Peyer's patch (tissue), 4 donors: ENCODE measurements around the gene TCF21.

Source experiments
- CTCF ChIP-seq, 6 experiments: fragments of 450-650 bp in 4 of 6; fragments of 200-600 bp in 2 of 6; sonication (generic) in 1 of 6; IDR thresholded peaks; one replicate each; pipeline ENCODE4 v1.5.1; 2017 to 2019; ENCODE audit warnings: antibody characterized with exemption in 6 of 6, mild to moderate bottlenecking in 3 of 6, moderate library complexity in 1 of 6
- POLR2A ChIP-seq, 2 donors: fragments of 450-650 bp; IDR thresholded peaks; one replicate each; pipeline ENCODE4 v1.5.1; 2017; ENCODE audit warnings: antibody characterized with exemption in 2 of 2, mild to moderate bottlenecking in 2 of 2, moderate library complexity in 2 of 2

- no peak for TF ChIP-seq POLR2A (IDR thresholded peaks at IDR 0.05)
- peak in 3 of 6 experiments; percentile 21 to 33 (median 24) for TF ChIP-seq CTCF (IDR thresholded peaks at IDR 0.05)
Observed at GRCh38 chr6:133854364-133855275, 34.3 kb upstream of the TCF21 start.
